ENCODE measurements around the gene SGMS1. TPM values are rescaled to one million over a fixed set of nuclear protein-coding genes. Genes with fewer than 3 reads are reported as not detected.

Gene SGMS1
- polyA plus RNA-seq, 2 of the 4 experiments (the other 2 are of a cell fraction): 22.7 to 28.2 TPM

GRCh38 chr10:50554376-50554994 is 69.3 kb downstream of the SGMS1 start:
- H3K4me3 ChIP-seq: no peak overlapping the region
- CTCF ChIA-PET: interaction anchor here (1.1 to 1.6 kb wide), 4 partner anchors 11 to 99 kb away, joined by 3 to 6 read pairs (median 4); no protein-coding TSS in a partner anchor
- no peak overlapping the region for H3K4me2 ChIP-seq
- FAIRE-seq (no peak), ATAC-seq (no peak), DNase-seq (ENCODE audit: low read depth in 1 of 2, low spot score in 1 of 2) (no peak)
- WGBS (ENCODE audit: missing lambda C conversion rate): 84% methylated on average over 4 of the region's 4 CpGs
- no peaks in the 10 kb centered on the region for H3K9me3 ChIP-seq
- TF ChIP-seq POLR2A (IDR thresholded peaks at IDR 0.05; ENCODE audit: low read length) (no peak), MAFK (IDR thresholded peaks at IDR 0.05; ENCODE audit: partially characterized antibody) (no peak), PBX3 (IDR thresholded peaks at IDR 0.05) (no peak), FOSB (CRISPR knock-in tag; IDR thresholded peaks at IDR 0.05) (no peak), MAZ (IDR thresholded peaks at IDR 0.05; ENCODE audit: borderline replicate concordance, low read depth, low read length) (no peak), HMGXB4 (CRISPR knock-in tag; IDR thresholded peaks at IDR 0.05; ENCODE audit: borderline replicate concordance) (no peak), HOXB13 (CRISPR knock-in tag; IDR thresholded peaks at IDR 0.05; ENCODE audit: low read depth) (no peak), USF2 (IDR thresholded peaks at IDR 0.05) (no peak), CEBPB (IDR thresholded peaks at IDR 0.05) (no peak), CHD2 (IDR thresholded peaks at IDR 0.05; ENCODE audit: low read length, partially characterized antibody) (no peak), NPAS2 (CRISPR knock-in tag; IDR thresholded peaks at IDR 0.05; ENCODE audit: borderline replicate concordance) (no peak), MYC (IDR thresholded peaks at IDR 0.05; ENCODE audit: borderline replicate concordance, low read length) (no peak), CHD4 (IDR thresholded peaks at IDR 0.05; ENCODE audit: borderline replicate concordance) (no peak), CTCF (IDR thresholded peaks at IDR 0.05) (no peak), TP53 (CRISPR knock-in tag; IDR thresholded peaks at IDR 0.05) (no peak), ZC3H11A (IDR thresholded peaks at IDR 0.05) (no peak), NR3C1 (IDR thresholded peaks at IDR 0.05) (no peak), CBX2 (IDR thresholded peaks at IDR 0.05; ENCODE audit: borderline replicate concordance, low read depth) (no peak), FOXS1 (CRISPR knock-in tag; IDR thresholded peaks at IDR 0.05) (no peak)
- TF ChIP-seq, protein P1, sequence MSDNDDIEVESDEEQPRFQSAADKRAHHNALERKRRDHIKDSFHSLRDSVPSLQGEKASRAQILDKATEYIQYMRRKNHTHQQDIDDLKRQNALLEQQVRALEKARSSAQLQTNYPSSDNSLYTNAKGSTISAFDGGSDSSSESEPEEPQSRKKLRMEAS (IDR thresholded peaks at IDR 0.05): no peak
- POLR2A ChIA-PET: no interaction called here
- no peaks in the 10 kb centered on the region for H3K4me1 ChIP-seq
- no peak overlapping the region for H3K27ac ChIP-seq

Measured in A549 (cell line).